Middle frontal gyrus (tissue), 1 donor: ENCODE data around the gene GOLGA8T.
"Not testable (repeated sequence)": the region's sequence is repeated elsewhere in the genome, so short reads cannot be mapped to it uniquely, and the experiment has no call there.

Experiments
- DNase-seq: peaks from one replicate; pipeline ENCODE4 v3.0.0-alpha.2; 2015; ENCODE audit warnings: low spot score; ENCODE audit errors: extremely low spot score

The GOLGA8T gene, protein sequence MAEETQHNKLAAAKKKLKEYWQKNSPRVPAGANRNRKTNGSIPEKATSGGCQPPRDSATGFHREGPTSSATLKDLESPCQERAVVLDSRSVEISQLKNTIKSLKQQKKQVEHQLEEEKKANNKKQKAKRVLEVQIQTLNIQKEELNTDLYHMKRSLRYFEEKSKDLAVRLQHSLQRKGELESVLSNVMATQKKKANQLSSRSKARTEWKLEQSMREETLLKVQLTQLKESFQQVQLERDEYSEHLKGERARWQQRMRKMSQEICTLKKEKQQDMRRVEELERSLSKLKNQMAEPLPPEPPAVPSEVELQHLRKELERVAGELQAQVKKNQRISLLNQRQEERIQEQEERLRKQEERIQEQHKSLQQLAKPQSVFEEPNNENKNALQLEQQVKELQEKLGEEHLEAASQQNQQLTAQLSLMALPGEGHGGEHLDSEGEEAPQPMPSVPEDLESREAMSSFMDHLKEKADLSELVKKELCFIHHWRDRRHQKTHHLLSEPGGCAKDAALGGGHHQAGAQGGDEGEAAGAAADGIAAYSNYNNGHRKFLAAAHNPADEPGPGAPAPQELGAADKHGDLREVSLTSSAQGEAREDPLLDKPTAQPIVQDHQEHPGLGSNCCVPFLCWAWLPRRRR

DNA sequence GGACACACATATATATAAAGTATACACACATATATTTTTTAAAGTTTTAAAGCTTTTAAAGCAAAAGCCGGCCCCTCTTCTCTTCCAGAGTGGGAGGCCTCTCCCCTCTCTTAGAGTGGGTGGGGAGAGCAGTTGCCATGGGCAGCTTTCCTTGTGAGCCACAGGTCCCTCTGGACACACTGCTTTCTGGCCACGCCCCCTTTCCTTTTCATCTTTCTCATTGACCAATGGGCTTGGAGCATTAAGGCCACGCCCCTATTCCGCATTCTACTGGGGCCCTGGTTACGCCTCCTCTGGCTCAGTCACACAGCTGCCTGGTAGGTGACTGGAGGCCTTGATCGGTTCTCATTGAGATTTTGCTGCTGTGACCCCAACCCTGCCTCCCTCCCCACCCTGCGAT lies at the start of gene GOLGA8T:
TSS of gene GOLGA8T (plus strand) at position 301 of the 400 bp plus-strand sequence. CDS start at position 399, 98 bp downstream.
- DNase-seq: not testable (repeated sequence)

DNA sequence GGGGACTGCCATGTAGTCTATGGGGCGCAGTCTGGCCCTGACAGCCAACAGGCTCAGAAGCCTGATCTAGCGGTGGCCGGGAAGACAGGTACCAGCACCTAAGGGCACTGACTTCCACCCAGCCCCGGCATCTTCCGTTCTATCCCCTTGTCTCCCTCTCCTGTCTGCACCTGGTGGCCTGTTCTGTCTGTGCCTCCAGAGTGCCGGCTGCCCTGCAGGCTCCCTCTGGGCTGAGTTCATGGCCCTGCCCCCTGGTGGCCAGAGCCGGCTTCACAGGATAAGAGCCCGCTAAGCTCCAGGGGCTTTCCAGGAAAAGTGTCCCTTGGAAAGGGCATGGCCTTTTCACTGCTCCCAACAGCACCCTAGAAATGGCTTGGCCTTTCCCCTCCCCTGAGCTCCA lies 37.0 kb upstream of the GOLGA8T start:
- DNase-seq: not testable (repeated sequence)

DNA sequence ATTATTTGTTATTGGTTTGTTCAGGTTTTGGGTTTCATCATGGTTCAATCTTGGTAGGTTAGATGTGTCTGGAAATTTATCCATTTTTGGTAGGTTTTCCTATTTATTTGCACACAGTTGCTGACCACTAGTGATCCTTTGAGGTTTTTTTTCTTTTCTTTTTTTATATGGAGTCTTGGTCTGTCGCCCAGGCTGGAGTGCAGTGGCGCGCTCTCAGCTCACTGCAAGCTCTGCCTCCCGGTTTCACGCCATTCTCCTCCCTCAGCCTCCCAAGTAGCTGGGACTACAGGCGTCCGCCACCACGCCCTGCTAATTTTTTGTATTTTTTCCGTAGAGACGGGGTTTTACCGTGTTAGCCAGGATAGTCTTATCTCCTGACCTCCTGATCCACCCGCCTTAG lies 32.0 kb upstream of the GOLGA8T start:
- DNase-seq: not testable (repeated sequence)

DNA sequence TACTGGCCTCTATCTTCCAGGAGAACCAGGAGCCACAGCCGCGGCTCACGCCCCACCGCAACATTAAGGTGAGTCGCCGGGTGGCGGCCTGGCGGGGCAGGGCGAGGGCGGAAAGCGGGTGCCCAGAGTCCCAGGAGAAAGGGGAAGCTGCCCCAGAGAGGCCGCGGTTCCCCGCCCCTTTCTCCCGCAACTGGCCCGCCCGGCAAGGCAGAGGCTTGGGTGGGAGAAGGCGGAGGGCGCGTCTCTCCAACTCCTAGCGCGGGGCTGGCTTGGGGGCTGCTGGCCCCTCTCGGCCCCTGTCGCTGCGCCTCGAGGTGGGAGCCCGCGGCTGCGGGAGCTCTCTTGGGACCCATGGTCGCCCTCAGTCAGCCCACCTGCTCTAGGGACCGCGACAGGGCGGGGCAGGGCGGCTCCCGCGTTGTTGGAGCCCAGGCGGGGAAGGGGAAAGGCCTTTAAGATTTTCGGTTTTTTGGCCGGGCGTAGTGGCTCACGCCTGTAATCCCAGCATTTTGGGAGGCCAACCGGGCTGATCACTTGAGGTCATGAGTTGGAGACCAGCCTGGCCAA lies 30.8 kb upstream of the GOLGA8T start:
- not testable (repeated sequence) for DNase-seq

DNA sequence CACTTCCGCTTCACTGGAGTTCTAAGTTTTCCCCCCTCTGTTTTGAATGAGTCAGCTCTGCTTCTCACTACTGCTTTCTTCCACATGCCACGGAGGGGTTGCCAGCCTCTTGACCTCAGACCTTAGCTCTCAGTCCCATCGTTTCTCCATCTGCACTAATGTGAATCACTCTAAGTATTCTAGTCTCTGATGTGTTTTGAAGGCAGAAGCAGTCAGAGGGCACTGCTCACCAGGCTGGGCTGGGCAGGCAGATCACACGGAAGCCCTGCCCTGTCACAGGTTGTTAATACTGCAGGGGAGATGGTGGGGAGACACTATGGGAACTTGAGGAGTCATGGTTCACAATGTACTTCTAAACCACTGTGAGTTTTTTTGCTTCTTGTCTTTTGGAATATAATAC lies 24.3 kb upstream of the GOLGA8T start:
- not testable (repeated sequence) for DNase-seq

DNA sequence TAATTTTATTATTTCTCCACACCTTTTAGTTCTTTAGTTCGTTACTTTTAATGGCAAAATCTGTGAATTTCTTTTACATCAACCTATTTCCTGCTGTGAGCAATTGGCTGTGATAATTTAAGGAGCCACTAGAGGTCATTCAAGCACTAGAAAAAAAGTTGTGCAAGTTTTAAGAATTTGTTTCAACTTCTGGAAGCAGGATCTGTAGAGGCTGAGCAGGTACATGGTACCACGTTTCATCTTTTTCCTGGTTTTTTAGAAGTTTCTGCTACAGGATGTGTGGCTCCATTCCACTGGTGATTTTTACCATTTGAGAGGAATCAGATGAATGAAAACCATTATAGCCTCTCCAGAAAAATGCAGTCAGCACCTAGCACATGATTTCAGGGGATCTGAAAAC lies 4.8 kb upstream of the GOLGA8T start:
- DNase-seq: peak; percentile 1

DNA sequence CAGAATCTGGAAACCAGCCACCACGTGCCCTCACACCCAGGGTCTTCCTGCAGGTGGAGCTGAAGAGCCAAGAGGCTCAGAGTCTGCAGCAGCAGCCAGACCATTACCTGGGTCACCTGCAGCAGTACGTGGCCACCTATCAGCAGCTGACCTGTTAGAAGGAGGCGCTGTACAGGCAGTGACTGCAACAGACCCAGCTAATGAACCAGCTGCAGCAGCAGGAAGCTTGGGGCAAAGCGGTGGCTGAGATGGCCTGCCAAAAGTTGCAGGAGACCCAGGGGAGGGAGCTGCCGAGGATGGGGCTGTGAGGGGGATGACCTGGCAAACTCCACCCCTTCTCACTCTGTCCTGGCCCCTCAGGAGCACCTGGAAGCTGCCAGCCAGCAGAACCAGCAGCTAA lies 8.4 kb downstream of the GOLGA8T start:
- not testable (repeated sequence) for DNase-seq

DNA sequence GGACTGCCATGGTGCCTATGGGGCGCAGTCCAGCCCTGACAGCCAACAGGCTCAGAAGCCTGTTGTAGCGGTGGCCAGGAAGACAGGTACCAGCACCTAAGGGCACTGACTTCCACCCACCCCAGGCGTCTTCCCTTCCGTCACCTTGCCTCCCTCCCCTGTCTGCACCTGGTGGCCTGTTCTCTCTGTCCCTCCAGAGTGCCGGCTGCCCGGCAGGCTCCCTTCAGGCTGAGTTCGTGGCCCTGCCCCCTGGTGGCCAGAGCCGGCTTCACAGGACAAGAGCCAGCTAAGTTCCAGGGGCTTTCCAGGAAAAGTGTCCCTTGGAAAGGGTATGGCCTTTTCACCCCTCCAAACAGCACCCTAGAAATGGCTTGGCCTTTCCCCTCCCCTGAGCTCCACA lies 15.0 kb downstream of the GOLGA8T start:
- not testable (repeated sequence) for DNase-seq

DNA sequence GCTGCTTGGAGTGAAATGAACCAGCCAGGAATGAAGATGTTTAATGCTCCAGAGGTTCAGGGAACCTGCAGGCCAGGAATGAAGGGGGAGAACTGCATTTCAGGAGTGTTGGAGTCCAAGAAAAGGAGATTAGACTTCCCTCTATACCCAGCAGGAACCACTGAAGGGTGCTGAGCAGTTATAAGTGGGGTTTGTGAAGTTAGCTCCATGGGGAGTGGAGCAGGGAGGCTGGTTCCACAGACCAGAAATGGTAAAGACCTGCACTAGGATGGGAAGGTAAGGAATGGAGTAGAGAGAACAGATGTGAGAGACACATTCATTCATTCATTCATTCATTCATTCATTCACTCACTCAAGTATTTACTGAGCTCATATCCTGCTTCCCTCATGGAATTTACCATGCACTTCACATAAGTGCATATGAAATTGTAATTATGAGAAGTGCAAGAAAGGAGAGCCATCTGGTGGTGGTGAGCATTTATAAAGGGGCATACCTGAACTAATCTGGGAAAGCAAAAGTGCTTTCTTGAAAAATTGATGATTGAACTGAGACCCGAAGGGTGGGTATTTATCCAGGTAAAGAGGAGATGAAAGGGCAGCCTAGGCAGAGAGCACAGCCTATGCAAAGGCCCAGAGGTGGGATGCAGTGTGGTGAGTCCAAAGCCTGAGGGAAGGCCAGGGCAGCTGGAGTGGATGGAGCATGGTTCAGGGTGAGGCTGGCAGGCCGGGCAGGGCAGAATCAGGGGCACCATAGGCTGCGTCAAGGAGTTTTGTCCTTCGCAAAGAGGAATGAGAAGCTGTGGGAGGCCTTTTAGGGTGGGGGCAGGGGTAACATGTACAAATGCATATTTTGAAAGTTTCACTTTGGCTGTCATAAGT lies 27.9 kb downstream of the GOLGA8T start:
- DNase-seq: not testable (repeated sequence)

DNA sequence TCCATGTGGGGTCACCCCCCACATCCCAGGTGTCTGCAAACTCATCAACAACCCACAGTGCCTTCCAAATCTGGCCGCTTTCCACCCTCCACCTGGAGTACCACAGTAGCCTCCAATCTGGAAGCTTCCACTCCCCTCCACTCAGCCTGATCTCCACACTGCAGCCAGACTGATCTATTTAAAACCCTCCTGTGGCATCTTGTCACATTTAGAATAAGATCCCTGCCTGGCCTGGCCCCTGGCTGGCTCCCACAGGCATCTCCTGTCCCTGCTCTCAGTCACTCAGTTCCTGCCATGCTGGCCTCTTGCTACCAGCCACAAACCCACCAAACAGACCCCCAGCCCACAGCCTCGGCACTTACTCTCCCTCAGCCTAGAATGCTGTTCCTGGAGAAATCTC lies 28.9 kb downstream of the GOLGA8T start:
- DNase-seq: not testable (repeated sequence)

DNA sequence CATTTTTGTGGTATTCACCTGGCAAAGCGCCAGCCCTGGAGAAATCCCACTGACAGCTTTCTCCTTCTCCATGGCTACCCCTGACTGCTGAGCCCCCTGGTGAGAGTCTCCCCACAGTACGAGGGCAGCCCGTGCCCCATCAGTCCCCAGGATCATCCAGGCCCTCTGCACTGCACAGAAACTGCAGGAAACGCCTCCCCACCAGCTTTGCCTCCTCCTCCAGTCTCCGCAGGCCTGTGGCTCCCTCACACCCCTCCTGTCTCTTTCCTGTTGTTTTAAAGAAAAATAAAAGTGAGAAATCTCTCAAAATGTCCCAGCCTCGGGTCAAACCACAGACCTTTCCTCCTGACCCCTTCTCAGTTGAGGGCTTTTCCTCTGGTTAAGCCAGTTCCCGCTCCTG lies 29.4 kb downstream of the GOLGA8T start:
- DNase-seq: not testable (repeated sequence)

DNA sequence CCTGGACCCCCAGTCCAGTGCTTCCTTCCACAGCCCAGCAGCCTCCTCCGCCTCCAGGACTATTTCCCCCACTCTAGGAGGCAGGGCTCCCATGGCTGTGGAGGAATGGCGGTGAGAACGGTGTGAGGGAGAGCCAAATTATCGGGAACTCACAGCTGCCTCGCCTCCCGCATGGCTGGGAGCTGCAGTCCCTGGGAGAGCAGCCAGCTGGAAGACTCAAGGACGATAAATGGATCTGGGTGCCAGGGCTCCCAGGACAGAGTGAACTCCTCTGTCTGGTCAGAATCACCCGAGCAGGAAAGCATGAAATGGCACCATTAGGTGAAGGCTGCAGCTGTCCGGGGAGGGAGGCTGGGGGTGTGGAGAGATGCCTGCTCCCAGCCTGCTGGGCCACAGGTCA lies 32.6 kb downstream of the GOLGA8T start:
- not testable (repeated sequence) for DNase-seq

DNA sequence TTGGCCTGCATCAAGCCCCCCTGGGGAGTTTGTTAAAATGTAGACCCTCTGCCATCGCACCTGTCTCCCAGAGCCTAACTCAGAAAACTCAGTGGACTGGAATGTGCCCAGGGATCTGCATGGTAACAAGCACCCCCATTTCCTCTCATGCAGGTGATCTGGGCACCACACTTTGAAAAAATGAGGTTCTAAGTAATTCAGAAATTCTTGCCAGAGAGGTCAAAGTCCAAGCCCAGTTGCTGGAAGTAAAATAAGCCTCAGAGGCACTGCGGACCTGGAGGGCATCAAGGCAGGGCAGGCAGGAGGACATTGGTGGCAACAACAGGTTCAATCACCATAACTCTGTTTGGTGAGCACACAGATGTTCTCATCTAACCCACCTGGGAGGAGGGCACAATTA lies 33.0 kb downstream of the GOLGA8T start:
- not testable (repeated sequence) for DNase-seq

DNA sequence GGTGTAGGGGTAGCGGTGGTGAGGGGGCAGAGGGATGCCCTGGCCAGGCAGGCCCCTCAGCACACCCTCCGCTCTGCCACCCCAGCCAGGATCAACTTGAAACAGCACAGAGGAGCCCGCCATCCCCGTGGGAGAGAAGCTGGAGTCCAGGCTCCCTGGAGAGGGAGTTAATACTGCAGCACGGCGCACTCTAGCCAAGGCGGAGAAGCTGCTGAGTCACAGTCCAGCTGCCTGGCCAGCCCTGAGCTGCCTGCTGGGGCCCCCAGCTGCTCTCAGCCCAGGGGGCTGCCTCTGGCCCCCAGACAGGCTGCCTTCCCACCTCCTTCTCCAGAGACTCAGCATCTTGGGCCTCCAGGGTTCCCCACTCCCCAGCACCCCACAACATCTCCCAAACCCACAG lies 36.6 kb downstream of the GOLGA8T start:
- not testable (repeated sequence) for DNase-seq

DNA sequence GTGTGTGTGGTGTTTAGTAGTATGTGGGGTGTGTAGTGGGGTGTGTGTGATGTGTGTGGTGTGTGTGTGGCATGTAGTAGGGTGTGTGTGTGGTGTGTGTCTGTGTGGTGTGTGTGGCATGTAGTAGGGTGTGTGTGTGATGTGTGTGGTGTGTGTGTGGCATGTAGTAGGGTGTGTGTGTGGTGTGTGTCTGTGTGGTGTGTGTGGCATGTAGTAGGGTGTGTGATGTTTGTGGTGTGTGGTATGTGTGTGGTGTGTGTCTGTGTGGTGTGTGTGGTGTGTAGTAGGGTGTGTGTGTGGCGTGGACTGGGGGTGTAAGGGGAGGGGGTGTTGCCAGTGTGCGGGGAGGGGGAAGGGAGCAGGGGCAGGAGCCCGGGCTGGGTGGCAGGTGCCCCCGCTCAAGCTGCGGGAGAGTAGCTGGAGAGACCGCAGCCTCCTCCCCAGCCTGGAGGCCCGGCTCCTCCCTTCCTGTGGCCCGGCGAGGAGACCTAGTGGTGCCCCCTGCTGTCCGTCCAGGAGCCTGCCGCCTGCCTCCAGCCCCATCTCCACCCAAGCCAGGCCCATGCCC lies 38.3 kb downstream of the GOLGA8T start:
- not testable (repeated sequence) for DNase-seq

DNA sequence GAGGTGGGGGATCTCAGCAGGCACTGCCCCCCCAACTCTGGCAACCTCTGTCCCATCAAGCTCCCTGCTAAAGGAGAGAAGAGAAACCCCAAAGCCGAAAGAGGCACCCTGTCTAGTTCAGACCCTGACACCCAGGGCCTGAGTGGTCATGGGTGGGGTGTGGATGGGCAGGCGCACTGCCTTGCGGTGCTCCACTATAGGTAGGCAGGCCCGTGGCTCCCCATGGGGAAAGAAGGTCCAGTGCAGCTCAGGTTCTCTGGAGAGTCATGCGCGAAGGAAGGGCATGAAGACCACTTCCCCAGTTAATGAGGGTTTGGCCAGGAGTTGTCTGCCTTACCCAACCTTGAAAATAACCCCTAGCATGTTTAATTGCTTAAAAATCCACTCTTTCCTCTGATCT lies 40.4 kb downstream of the GOLGA8T start:
- DNase-seq: not testable (repeated sequence)

DNA sequence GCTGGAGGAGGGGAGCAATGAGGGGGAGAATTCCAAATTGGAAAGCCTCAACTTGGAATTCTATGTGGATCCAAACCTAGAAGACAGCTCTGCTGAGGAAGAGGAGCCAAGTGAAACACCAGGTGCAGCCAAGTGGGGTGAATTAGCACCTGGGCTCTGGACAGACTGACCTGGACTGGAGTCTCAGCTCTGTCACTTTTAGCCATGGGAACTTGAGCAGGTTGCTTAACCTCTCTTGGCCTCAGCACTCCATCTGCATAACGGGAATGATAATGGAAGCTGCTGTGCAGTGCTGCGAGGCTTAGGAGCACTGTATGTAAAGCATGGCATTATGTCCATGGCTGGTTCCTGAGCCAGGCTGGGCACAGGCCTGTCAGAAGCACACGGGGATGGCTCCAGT lies 41.8 kb downstream of the GOLGA8T start:
- DNase-seq: not testable (repeated sequence)

DNA sequence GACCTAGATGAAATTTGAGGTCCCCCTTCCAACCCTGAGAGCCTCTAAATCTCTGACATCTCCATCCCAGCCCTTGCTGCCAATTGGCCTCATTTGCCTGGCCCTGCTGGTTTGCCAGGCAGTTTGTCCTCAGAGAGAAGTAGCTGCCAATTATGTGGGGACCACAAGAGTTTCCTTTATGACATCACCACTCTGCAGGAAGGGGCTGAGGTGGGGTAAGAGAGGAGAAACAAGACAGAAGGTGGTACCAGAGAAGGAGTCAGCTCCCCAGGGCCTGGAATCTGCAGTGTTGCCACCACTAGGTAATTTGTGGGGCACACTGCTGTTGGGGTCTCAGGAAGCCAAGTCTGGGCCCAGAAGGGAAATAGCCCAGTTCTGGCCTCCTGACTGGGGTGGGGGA lies 45.0 kb downstream of the GOLGA8T start:
- DNase-seq: not testable (repeated sequence)

DNA sequence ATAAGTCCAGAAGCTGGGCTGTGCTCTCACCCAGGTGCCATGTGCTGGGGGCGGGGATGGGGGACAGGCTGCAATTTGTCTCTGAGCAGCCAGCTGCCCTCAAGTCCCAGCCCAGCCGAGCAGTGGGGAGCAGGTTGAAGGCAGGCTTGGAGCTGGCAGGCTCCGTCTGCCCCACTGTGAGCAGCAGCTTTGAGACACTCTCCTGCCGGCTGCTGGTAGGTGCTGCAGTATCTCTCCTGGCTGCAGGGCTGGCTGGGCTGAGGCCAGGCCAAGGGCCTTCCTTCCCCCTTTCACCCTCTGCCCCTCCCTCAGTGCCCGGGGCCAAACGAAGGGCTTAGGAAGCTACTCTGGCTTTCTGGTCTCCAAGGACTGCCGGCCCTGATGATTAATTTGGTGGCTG lies 50.6 kb downstream of the GOLGA8T start:
- not testable (repeated sequence) for DNase-seq

DNA sequence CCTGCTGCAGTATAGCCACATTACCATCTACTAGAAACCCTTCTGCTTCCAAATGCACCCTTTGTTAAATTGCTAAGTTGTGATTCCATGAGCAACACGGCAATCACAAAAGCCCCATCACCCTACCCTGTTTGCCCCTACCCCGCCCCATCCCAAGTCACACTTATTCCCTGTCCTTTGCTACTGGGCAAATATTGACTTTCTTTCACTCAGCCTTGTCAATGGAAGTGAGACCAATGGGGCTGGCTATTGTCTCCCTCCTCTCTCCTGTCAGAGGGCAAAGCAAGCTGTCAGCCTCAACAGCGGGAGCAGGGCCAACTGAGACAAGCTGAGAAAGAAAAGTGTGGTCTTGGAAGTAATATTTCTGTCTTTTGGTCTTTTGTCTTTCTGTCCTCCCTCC lies 52.6 kb downstream of the GOLGA8T start:
- not testable (repeated sequence) for DNase-seq

DNA sequence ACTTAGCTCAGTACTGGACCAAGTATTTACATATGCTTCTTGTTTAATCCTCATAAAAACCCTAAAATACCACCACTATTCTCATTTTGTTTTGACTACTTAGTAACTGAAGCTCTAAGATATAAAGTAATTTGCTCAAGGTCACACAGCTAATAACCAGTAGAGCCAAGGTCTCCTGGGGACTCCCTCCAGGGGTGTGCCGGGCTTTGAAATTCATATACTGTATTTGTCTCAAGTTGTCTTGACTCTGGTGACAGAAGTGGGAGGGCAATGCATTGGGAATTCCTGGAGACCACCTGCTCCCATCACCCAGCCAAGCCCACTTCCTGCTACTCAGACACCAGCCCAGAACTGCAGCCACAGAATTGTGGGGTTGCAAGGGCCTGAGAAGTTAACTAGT lies 54.9 kb downstream of the GOLGA8T start:
- DNase-seq: not testable (repeated sequence)
